MCF 10A (cell line): ENCODE measurements around the gene CSNK2A2. TPM values are rescaled to one million over a fixed set of nuclear protein-coding genes. Genes with fewer than 3 reads are reported as not detected.
A peak's percentile ranks its signal among the peaks of the same experiment; 100 is the strongest.

Experiments used
- BruUV-seq: library from RNA; stranded (reverse); fragments of 400-500 nt; replicated peaks from 2 replicates; lab custom pipeline; 2021; lab: Mats Ljungman, UMichigan
- CTCF ChIA-PET: fragments of 300-600 bp; sonication (Branson Sonifier 250); formaldehyde crosslinking; extraction: SDS; loops from one replicate; lab custom pipeline; 2021; ENCODE audit warnings: antibody characterized with exemption, inconsistent platforms; lab: Yijun Ruan, JAX
- POLR2A ChIA-PET: fragments of 300-600, 350-650 bp; sonication (Branson Sonifier 250); formaldehyde crosslinking; extraction: SDS; loops from one replicate; lab custom pipeline; 2020; ENCODE audit warnings: antibody characterized with exemption, inconsistent platforms; lab: Yijun Ruan, JAX
- DNase-seq: peaks from one replicate; pipeline ENCODE4 v3.0.0-alpha.2; 2018; ENCODE audit not compliant: unreplicated experiment
- H3K27ac Mint-ChIP-seq: one replicate; pipeline ENCODE4 v1.8.0; 2022; ENCODE audit warnings: mild to moderate bottlenecking, low read depth, mixed read lengths; ENCODE audit not compliant: unreplicated experiment
- H3K27me3 Mint-ChIP-seq: one replicate; pipeline ENCODE4 v1.8.0; 2022; ENCODE audit warnings: mixed read lengths; ENCODE audit not compliant: insufficient read depth, unreplicated experiment
- H3K36me3 Mint-ChIP-seq: one replicate; pipeline ENCODE4 v1.8.0; 2022; ENCODE audit warnings: mild to moderate bottlenecking, moderate library complexity, mixed read lengths; ENCODE audit not compliant: insufficient read depth, unreplicated experiment
- H3K4me1 Mint-ChIP-seq: one replicate; pipeline ENCODE4 v1.8.0; 2022; ENCODE audit warnings: mixed read lengths; ENCODE audit not compliant: insufficient read depth, unreplicated experiment
- H3K4me3 Mint-ChIP-seq: one replicate; pipeline ENCODE4 v1.8.0; 2022; ENCODE audit warnings: mild to moderate bottlenecking, moderate library complexity, mixed read lengths; ENCODE audit not compliant: unreplicated experiment
- H3K9me3 Mint-ChIP-seq: one replicate; pipeline ENCODE4 v1.8.0; 2022; ENCODE audit warnings: mixed read lengths; ENCODE audit not compliant: unreplicated experiment
- intact Hi-C: fragments of 100-400 bp; cut with micrococcal nuclease; formaldehyde crosslinking; loops from 2 replicates; pipeline ENCODE4 v1.14.1; 2022
- total RNA-seq: library from RNA; stranded (reverse); gene quantifications from 2 replicates; pipeline ENCODE4 v1.2.3, GENCODE V29; 2022
- TF ChIP-seq, protein P1 (sequence below): fragments of 200-600 bp; IDR thresholded peaks from one replicate; pipeline ENCODE4 v1.8.0; 2022; ENCODE audit warnings: antibody characterized with exemption, mild to moderate bottlenecking; ENCODE audit not compliant: unreplicated experiment

Gene CSNK2A2
- total RNA-seq, 1 experiment from 2014 or later: 97.2 TPM

DNA sequence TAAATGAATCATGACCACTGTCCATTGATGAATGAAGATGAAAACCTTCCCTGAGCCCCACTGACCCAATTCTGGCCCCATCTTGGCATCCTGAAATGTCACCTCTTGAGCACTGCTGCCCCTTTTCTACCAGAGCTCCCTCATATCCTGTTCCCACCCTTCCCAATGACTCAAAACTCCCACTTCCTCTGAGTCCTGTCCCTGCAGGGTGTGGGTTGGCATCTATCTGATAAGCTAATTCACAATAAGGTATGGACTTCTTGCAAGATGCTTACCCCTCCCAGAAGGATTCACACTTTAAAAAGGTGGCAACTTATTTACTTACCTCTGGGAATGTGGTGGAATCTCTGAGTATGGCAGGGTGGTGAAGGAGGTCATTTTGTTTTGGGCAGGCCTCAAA lies 13.3 kb upstream of the CSNK2A2 start:
- ChIA-PET CTCF (interaction anchor here (0.6 kb wide), 1 partner anchor 14 kb away, joined by 3 read pairs; no protein-coding TSS in a partner anchor), POLR2A (no interaction called here)
- intact Hi-C loops: no loop called here
- Mint-ChIP-seq H3K27me3 (peaks cover 59% of the 10 kb centered on the region), H3K9me3 (no peaks in the 10 kb centered on the region), H3K27ac (no peak overlapping the region), H3K4me1 (no peaks in the 10 kb centered on the region), H3K36me3 (no peaks in the 10 kb centered on the region), H3K4me3 (no peak overlapping the region)
- TF ChIP-seq, protein P1, sequence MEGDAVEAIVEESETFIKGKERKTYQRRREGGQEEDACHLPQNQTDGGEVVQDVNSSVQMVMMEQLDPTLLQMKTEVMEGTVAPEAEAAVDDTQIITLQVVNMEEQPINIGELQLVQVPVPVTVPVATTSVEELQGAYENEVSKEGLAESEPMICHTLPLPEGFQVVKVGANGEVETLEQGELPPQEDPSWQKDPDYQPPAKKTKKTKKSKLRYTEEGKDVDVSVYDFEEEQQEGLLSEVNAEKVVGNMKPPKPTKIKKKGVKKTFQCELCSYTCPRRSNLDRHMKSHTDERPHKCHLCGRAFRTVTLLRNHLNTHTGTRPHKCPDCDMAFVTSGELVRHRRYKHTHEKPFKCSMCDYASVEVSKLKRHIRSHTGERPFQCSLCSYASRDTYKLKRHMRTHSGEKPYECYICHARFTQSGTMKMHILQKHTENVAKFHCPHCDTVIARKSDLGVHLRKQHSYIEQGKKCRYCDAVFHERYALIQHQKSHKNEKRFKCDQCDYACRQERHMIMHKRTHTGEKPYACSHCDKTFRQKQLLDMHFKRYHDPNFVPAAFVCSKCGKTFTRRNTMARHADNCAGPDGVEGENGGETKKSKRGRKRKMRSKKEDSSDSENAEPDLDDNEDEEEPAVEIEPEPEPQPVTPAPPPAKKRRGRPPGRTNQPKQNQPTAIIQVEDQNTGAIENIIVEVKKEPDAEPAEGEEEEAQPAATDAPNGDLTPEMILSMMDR: no peak
- BruUV-seq: no TSS peak
- DNase-seq: no peak

DNA sequence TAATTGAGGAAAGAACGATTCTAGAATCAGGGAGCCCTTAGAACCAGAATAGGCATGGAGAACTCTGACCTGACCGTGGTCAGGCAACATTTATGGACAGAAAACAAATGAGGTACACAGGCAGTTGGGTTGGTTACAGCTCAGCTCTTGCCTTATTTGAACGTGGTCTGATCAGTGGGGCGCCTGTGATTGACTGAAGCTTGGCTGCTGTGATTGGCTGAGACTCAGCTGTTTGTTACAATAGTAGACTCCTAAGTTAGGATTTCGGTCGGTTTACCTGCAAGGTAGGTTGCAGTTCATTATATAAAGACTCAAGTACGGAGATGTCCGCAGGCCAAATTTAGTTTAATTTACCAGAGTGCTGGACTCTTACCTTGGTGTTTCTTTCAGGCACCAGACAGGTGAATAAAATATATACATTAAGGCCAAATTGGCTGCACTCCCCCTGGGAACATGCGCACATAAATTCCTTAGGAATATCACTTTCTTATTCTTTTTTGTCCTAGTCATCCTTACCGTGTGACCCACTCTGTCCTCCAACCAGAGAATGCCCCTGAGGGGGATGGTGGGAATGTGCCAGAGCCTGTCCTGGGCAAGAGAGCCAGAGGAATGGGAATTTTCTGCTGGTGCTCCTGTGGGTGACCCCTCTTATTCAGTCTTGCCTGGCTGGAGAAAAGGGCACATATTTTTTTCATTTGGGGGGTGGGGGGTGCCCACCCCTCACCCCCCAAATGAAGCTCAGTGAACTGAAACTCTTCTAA lies 7.5 kb upstream of the CSNK2A2 start:
- TF ChIP-seq, protein P1: no peak
- H3K4me1 Mint-ChIP-seq: no peaks in the 10 kb centered on the region
- H3K27me3 Mint-ChIP-seq: peaks cover 4% of the 10 kb centered on the region
- intact Hi-C loops: no loop called here
- no peak overlapping the region for H3K4me3 Mint-ChIP-seq
- CTCF ChIA-PET: interaction anchor here (0.7 kb wide), 1 partner anchor 105 kb away, joined by 3 read pairs; no protein-coding TSS in a partner anchor
- no peaks in the 10 kb centered on the region for H3K36me3 Mint-ChIP-seq
- BruUV-seq: no TSS peak
- no peak overlapping the region for H3K27ac Mint-ChIP-seq
- no peak for DNase-seq
- POLR2A ChIA-PET: no interaction called here
- H3K9me3 Mint-ChIP-seq: no peaks in the 10 kb centered on the region

DNA sequence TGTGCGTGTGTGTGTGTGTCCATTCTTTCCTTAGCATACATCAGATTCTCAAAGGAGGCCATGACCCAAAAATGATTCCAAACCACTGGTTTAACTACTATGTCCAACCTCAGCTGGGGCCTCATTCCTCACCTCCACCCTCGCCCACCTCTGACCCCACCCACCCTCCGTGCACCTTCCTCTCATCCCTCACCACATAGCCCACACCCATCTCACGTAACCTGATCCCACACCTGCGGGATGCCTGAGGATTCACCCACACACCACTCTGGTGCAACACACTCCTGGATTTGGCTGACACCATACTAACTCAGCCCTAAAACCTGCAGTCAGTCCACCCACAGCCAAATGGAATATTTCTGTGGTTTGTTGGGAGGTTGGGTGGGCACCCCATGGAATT lies 3.3 kb upstream of the CSNK2A2 start:
- BruUV-seq: no TSS peak
- peak; percentile 8 for DNase-seq
- ChIA-PET POLR2A (interaction anchor here (0.7 to 1.3 kb wide), 2 partner anchors 63 to 175 kb away, joined by 3 read pairs; partner anchors contain the start of gene MMP15), CTCF (no interaction called here)
- Mint-ChIP-seq H3K4me3 (no peak overlapping the region), H3K36me3 (peaks cover 9% of the 10 kb centered on the region), H3K27ac (no peak overlapping the region), H3K4me1 (peaks cover 7% of the 10 kb centered on the region), H3K9me3 (no peaks in the 10 kb centered on the region), H3K27me3 (no peaks in the 10 kb centered on the region)
- TF ChIP-seq, protein P1: no peak
- intact Hi-C loops: no loop called here

DNA sequence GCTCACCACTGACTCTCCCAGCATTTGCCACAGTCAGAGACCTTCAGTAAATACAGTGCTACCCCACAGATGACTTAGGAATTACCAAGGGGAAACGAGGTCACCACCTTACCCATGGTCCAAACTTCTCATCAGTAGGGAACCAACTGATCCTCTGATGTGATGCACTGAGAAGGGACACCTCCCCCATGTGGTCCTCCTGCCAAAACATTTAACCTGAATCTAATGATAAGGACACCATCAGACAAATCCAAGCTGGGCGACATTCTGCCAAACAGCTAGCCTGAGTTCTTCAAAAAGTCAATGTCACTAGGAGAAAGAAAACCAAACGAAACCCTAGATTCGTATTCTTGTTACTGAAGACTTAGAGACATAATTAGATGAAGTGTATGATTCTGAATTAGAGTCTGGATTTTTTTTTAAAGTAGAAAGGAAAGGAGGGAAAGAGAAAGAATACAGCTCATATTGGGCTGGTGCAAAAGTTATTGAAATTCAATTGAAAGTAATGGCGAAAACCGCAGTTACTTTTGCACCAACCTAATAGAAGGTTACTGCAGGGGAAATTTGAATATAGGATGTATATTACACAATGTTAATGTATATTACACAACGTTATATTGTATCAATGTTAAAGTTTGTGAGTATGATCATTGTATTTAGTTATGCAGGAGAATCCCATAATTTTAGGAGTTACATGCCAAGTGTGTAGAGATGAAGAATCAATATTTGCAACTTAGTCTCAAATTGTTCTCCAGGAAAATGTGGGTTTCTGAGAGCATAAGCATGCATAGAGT lies 2.3 kb upstream of the CSNK2A2 start:
- TF ChIP-seq, protein P1: no peak
- POLR2A ChIA-PET: interaction anchor here (0.7 to 1.4 kb wide), 3 partner anchors 63 to 174 kb away, joined by 3 read pairs; partner anchors contain the start of genes CFAP20 and MMP15

More for the DNA sequence above, 2.3 kb upstream of the CSNK2A2 start:
- Mint-ChIP-seq H3K27ac (no peak overlapping the region), H3K9me3 (no peaks in the 10 kb centered on the region), H3K27me3 (no peaks in the 10 kb centered on the region), H3K4me3 (no peak overlapping the region), H3K4me1 (peaks cover 17% of the 10 kb centered on the region), H3K36me3 (peaks cover 16% of the 10 kb centered on the region)
- intact Hi-C loops: no loop called here
- no TSS peak for BruUV-seq
- no peak for DNase-seq
- CTCF ChIA-PET: interaction anchor here (1.0 kb wide), 1 partner anchor 16 kb away, joined by 3 read pairs; no protein-coding TSS in a partner anchor
